ENCODE data around the gene MPV17L.
"Not testable (repeated sequence)": the region's sequence is repeated elsewhere in the genome, so short reads cannot be mapped to it uniquely, and the experiment has no call there.

The MPV17L gene

DNA sequence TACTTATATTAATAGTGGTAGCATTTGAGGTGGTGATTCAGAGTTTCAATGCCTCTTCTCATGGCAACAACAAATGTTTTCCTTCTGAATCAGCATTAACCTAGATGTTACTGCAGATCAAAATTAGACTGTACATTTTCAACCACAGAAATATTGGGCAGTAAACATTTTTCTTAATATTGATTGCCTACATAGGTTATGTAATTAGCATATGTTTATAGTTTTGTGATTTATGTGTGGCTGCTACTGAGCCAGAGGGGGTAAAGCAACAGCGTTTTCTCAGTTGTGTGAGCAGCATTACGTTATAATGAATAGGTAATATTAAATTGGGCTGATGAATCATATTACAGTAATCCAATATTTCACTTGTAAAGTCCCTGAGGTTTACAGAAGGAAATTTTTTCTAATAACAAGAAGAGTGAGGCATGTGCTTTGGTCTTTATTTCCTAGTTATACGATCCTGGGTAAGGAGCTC, 20.0 kb downstream of the MPV17L start:
- no peak for DNase-seq

- DNase-seq: no peak
Observed at GRCh38 chr16:15417197-15417596, 21.6 kb downstream of the MPV17L start.

GRCh38 chr16:15418206-15418605, 22.7 kb downstream of the MPV17L start:
- no peak for DNase-seq

DNA sequence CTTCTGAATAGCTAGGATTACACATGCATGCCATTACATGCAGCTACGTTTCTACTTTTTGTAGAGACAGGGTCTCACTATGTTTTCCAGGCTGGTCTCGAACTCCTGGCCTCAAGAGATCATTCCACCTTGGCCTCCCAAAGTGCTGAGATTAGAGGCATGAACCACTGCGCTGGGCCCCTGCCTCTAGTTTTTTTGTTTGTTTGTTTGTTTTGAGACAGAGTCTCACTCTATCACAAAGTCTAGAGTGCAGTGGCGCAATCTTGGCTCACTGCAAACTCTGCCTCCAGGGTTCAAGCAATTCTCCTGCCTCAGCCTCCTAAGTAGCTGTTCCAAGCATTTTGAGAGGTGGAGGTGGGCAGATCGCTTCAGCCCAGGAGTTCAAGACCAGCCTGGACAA, 26.1 kb downstream of the MPV17L start:
- DNase-seq: not testable (repeated sequence)

GRCh38 chr16:15422222-15422621, 26.7 kb downstream of the MPV17L start:
- DNase-seq: no peak

DNA sequence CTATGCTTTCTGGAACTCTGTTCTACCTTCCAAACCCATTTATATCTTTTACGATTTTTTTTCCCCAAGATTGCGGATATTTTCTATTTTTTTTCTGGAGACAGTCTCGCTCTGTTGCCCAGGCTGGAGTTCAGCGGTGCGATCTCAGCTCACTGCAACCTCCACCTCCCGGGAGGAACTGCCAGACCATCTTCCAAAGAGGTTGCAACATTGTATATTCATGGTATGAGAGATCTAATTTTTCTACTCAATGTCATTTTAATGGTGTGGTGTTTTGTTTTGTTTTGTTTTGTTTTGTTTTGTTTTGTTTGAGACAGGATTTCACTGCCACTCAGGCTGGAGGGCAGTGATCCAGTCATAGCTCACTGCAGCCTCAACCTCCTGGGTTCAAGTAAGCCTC, 30.3 kb downstream of the MPV17L start:
- DNase-seq: no peak

- DNase-seq: no peak
Observed at GRCh38 chr16:15426796-15427195, 31.2 kb downstream of the MPV17L start.

DNA sequence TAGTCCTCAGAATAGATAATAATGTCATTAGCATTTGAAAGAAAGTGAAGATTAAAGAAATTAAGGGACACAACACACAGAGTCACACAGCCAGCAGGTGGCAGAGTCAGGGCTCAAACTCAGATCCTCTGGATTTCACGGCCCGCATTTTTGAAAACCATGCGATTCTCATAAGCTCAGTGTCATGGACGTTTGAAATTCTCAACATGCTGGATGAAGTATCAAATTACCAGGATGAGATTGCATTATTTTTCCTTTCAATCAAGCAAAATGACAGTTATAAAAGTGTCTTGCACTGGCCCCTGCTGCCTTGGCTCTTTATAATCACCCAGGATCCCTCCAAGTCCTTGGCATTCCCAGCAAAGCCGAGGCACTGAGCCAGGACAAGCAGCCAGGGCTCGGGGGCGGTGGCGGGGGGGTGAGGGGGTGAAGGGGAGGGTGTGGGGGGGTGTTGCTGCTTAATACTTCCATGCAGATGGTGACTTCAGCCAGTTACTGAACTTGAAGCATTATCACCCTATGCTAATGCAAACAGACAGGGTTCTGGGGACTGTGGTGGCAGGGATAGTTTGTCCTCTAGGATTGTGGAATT, 32.2 kb downstream of the MPV17L start:
- peak; percentile 60 to 62 for DNase-seq

- DNase-seq: not testable (repeated sequence)
Observed at GRCh38 chr16:15430884-15431283, 35.3 kb downstream of the MPV17L start.

- no peak for DNase-seq
Observed at GRCh38 chr16:15434079-15434424, 38.5 kb downstream of the MPV17L start.

DNA sequence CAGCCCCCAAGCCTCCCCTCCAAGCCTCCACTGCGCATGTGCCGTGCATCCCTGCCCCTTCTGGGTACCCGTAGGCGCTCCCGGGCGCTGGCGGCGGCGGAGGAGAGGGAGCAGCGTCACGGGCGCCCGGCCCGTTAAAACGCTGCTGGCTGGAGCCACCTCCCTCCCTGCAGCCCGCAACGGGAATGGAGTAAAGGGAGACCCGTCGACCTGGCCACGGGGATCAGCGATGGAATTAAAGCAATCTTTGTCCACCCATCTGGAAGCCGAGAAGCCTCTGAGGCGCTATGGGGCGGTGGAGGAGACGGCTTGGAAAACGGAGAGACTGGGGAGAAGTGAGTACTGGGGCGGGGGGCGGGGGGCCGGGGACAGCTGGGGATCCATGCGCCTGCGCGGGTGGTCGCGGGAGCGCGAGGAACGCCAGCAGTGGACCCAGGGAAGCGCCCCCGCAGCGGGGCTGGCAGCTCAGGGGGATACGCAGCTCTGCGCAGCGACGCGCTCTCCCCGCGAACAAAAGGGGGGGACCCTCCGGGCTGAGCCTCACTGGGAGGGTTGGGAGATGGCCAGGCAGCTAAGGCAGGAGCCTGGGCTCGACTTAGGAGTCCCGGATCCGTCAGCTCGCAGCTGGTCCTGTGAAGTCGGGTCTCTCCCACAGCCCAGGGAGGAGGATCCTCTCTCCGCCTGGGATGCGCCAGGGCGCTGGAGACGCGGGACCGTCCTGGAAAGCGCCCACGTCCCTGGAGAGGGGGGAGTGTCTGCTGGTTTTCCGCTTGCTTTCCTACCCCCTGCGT, 39.1 kb downstream of the MPV17L start, which contains the start of gene BMERB1:
TSS of gene BMERB1 (plus strand) at position 164 of the 791 bp plus-strand sequence. CDS start at position 230, 66 bp downstream.
- DNase-seq: peak; percentile 20 to 52

DNA sequence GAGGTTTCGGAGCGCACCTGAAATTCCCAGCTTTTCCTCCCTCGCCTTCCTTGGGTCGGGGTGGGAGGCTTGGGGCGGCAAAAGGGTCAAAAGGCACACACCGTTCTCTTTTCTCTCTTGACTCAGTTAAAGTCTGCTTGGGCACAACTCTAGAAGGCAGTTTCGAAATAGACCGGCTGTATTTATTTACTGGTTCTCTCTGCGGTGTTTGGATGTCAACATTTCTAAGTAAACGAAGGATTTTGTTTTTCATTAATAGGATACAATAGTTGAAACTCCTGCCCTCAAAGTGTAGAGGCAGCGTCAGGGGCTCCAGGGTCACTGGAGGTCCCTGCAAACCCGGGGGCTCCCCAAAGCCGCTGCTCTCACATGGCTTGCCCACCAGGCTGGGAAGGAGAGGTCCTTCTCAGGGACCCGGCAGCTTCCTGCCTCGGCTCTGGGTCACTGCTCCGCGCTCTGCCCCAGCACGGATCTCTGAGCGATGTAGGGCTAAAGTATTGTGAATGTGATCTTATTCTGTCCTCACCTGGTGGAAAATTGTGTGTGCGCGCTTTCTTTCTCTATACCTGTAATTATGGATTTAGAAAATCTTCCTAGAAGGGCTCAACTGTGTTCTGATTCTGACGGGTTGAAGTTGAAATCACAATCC, 39.8 kb downstream of the MPV17L start:
- no peak for DNase-seq

GRCh38 chr16:15439102-15439501, 43.5 kb downstream of the MPV17L start:
- no peak for DNase-seq

- DNase-seq: no peak
Observed at GRCh38 chr16:15439521-15439920, 44.0 kb downstream of the MPV17L start.

DNA sequence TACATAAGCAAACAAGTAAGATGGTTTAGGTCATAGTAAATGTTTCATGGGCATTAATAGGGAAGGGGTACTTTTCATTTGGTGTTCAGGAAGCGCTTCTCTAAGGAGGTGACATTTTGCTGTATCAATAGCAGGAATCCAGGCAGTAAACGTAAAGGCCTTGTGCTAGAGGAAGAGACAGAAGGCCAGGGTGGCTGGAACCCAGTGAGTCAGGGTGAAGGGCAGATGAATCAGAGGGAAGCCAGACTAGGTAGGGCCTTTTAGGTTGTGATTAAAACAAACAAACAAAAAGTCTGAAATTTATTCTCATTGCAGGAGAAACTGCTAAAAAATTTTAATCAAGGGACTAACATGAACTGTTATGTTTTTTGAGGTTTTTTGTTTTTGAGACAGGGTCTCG, 45.3 kb downstream of the MPV17L start:
- no peak for DNase-seq

- DNase-seq: not testable (repeated sequence)
Observed at GRCh38 chr16:15442140-15442539, 46.6 kb downstream of the MPV17L start.

- no peak for DNase-seq
Observed at GRCh38 chr16:15443753-15444152, 48.2 kb downstream of the MPV17L start.

DNA sequence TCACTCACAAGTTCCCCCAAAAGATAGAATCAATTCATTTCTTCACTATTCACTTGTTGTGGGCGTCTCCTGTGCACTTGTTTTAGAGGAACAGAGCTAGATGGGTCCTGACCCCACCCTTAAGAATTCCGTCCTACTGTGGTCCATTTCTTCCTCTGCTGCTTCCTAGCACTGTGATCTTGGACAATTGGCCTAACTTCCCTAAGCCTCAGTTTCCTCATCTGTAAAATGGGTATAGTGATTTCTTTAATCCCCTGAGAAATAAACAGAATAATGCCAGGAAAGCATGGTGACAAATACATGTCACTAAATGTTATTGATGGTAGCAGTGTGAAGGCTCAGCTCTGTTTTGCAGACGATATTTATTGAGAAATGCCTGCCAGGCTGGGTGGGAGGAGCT, 48.7 kb downstream of the MPV17L start:
- DNase-seq: no peak

DNA sequence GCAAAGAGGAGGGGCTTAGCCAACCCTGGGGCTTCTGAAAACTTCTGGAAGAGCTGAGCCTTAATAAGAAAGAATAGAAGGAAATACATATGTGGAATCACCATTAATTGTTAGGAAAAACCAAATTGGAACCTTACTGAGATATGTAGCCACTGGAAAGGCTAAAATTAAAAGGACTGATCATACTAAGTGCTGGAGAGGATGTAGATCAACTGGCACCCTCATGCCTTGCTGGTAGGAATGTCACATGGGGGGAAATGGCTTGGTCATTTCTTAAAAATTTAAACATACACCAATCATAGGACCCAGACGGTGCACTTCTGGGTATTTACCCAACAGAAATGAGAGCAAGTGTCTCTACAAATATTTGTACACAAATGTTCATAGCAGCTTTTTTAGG, 49.9 kb downstream of the MPV17L start:
- DNase-seq: no peak

DNA sequence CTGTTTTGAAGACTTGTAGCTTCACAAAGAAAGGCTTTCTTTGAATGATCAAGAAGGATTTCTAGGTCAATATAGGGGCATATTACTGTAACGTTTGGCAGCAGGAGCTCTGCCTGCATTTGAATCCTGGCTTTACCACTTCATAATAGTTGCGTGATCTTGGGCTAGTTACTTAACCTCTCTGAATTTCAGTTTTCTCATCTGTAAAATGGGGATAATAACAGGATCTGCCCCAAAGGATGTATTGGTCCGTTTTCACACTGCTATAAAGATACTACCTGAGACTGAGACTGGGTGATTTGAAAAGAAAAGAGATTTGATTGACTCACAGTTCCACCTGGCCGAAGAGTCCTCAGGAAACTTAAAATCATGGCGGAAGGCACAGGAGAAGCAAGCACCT, 51.3 kb downstream of the MPV17L start:
- no peak for DNase-seq

DNA sequence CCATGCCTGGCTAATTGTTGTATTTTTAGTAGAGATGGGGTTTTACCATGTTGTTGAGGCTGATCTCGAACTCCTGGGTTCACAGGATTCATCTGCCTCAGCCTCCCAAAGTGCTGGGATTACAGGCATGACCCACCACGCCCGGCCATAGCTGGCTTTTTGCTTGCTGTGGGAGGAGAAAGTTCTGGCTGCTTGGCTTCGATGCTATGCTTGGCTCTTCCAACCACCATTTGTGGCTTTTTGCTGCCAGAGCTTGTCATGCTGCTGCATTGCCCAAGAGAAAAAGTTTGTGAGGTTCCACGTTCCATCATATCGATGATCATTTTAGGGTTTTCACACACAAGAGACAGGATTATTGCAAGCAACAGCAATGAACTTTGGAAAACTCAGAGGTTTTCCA, 55.1 kb downstream of the MPV17L start:
- no peak for DNase-seq

DNA sequence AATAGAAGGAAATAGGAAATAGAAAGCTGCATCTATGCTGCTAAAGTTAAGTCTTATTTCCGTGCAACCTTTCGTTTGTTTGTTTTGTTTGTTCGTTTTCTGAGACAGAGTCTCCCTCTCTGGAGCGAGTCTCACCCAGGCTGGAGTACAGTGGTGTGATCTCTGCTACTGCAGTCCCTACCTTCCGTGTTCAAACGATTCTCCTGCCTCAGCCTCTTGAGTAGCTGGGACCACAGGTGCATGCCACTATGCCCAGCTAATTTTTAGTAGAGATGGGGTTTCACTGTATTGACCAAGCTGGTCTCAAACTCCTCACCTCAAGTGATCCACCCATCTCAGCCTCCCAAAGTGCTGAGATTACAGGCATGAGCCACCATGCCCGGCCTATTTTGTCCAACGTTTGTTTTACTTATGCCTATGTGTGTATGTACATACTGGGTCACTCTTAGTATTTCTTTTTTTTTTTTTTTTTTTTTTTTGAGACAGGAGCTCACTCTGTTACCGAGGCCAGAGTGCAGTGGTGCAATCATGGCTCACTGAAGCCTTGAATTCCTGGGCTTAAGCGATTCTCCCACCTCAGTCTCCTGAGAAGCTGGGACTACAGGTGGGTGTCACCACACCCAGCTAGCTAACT, 55.7 kb downstream of the MPV17L start:
- DNase-seq: no peak

DNA sequence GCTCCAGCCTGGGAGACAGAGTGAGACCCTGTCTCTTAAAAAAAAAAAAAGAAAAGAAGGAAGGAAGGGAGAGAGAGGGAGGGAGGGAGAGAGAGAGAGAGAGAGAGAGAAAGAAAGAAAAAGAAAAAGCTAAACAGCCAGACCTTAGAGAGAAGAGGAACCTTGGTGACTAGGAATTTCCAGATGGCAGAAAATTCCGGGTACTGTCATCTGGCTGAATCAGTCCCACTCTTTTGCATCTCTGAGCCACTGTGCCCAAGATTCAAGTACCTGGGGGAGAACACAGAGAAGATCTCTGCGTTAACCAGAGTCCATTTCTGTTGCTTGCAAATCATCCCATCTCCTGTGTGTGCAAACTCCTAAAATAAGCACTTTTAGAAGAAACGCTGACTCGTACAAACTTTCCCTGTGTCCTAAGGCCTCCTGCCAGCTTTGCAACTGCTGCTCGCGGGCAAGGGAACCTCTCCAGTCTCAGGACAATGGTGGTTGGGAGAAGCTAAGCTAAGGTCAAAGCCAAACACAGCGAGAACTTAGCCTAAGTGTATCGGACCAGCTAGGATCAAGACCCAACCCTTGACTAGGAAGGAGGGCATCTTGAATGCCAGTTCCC, 56.8 kb downstream of the MPV17L start:
- DNase-seq: no peak
